H9 (cell line): ENCODE results near the gene LASP1NB.

Experiments used
- DNase-seq: peaks from one replicate; pipeline ENCODE4 v3.0.0-alpha.2; 2017
- H2AFZ ChIP-seq: one replicate; pipeline ENCODE4 v1.6.1; 2013; ENCODE audit warnings: mild to moderate bottlenecking, low read length, control low read depth, moderate library complexity
- H2AK5ac ChIP-seq: 2 replicates; pipeline ENCODE4 v1.6.1; 2013; ENCODE audit warnings: low read length, control low read depth, mixed read lengths; ENCODE audit not compliant: insufficient read length
- H2BK120ac ChIP-seq: one replicate; pipeline ENCODE4 v1.6.1; 2013; ENCODE audit warnings: low read depth, mild to moderate bottlenecking, low read length, control low read depth, inconsistent platforms; ENCODE audit not compliant: poor library complexity, severe bottlenecking
- H2BK12ac ChIP-seq: 2 replicates; pipeline ENCODE4 v1.6.1; 2013; ENCODE audit warnings: low read length, control low read depth, mixed read lengths, low read depth; ENCODE audit not compliant: insufficient read length
- H2BK15ac ChIP-seq: 2 replicates; pipeline ENCODE4 v1.6.1; 2013; ENCODE audit warnings: low read depth, low read length, control low read depth
- H2BK20ac ChIP-seq: one replicate; pipeline ENCODE4 v1.6.1; 2013; ENCODE audit warnings: low read depth, mild to moderate bottlenecking, low read length, control low read depth, inconsistent platforms; ENCODE audit not compliant: poor library complexity, severe bottlenecking
- H2BK5ac ChIP-seq: 2 replicates; pipeline ENCODE4 v1.6.1; 2013; ENCODE audit warnings: low read length, control low read depth, mixed read lengths; ENCODE audit not compliant: insufficient read length
- H3K14ac ChIP-seq: 2 replicates; pipeline ENCODE4 v1.6.1; 2013; ENCODE audit warnings: low read length, control low read depth; ENCODE audit not compliant: insufficient read depth
- H3K18ac ChIP-seq: 2 replicates; pipeline ENCODE4 v1.6.1; 2013; ENCODE audit warnings: low read depth, mild to moderate bottlenecking, mixed read lengths, low read length, control low read depth; ENCODE audit not compliant: insufficient read length
- H3K23ac ChIP-seq: 2 replicates; pipeline ENCODE4 v1.6.1; 2013; ENCODE audit warnings: low read length, control low read depth, mixed read lengths, low read depth; ENCODE audit not compliant: insufficient read length
- H3K23me2 ChIP-seq: 2 replicates; pipeline ENCODE4 v1.6.1; 2013; ENCODE audit warnings: low read depth, mild to moderate bottlenecking, mixed read lengths, low read length, control low read depth; ENCODE audit not compliant: insufficient read length, poor library complexity, severe bottlenecking
- H3K27ac ChIP-seq: 2 replicates; pipeline ENCODE4 v1.5.1; 2013; ENCODE audit warnings: low read length, control low read depth, mixed read lengths, low read depth; ENCODE audit not compliant: insufficient read length
- H3K27me3 ChIP-seq: 2 replicates; pipeline ENCODE4 v1.6.1; 2013; ENCODE audit warnings: low read length, control low read depth, inconsistent platforms; ENCODE audit not compliant: insufficient read depth
- H3K4ac ChIP-seq: 2 replicates; pipeline ENCODE4 v1.6.1; 2013; ENCODE audit warnings: low read depth, mild to moderate bottlenecking, control low read depth, inconsistent platforms, low read length, moderate library complexity
- H3K4me1 ChIP-seq: 2 replicates; pipeline ENCODE4 v1.6.1; 2013; ENCODE audit warnings: low read length, control low read depth, inconsistent platforms; ENCODE audit not compliant: insufficient read depth
- H3K4me2 ChIP-seq: 2 replicates; pipeline ENCODE4 v1.6.1; 2013; ENCODE audit warnings: low read length, control low read depth, mixed read lengths; ENCODE audit not compliant: insufficient read length, insufficient read depth
- H3K56ac ChIP-seq: 2 replicates; pipeline ENCODE4 v1.6.1; 2013; ENCODE audit warnings: low read depth, mild to moderate bottlenecking, mixed read lengths, low read length, control low read depth; ENCODE audit not compliant: insufficient read length
- H3K79me1 ChIP-seq: 2 replicates; pipeline ENCODE4 v1.6.1; 2013; ENCODE audit warnings: low read depth, mild to moderate bottlenecking, moderate library complexity, low read length, control low read depth, inconsistent platforms; ENCODE audit not compliant: insufficient read depth, poor library complexity, severe bottlenecking
- H3K79me2 ChIP-seq: 2 replicates; pipeline ENCODE4 v1.6.1; 2013; ENCODE audit warnings: low read length, control low read depth, inconsistent platforms; ENCODE audit not compliant: insufficient read depth
- H3K9ac ChIP-seq: 2 replicates; pipeline ENCODE4 v1.6.1; 2013; ENCODE audit warnings: low read length, control low read depth, mixed read lengths; ENCODE audit not compliant: insufficient read length; ENCODE audit errors: extremely low read depth
- H3K9me3 ChIP-seq: one replicate; pipeline ENCODE4 v1.6.1; 2013; ENCODE audit warnings: low read depth, low read length, inconsistent platforms; ENCODE audit not compliant: control insufficient read depth
- H3T11ph ChIP-seq: one replicate; pipeline ENCODE4 v1.6.1; 2013; ENCODE audit warnings: mild to moderate bottlenecking, low read length, control low read depth, inconsistent platforms
- H4K20me1 ChIP-seq: one replicate; pipeline ENCODE4 v1.6.1; 2013; ENCODE audit not compliant: control insufficient read depth, insufficient read length, insufficient read depth
- H4K5ac ChIP-seq: 2 replicates; pipeline ENCODE4 v1.6.1; 2013; ENCODE audit warnings: low read depth, mild to moderate bottlenecking, mixed read lengths, low read length, control low read depth; ENCODE audit not compliant: insufficient read length
- H4K8ac ChIP-seq: replicated peaks from 2 replicates; pipeline ENCODE4 v1.6.1; 2013; ENCODE audit warnings: low read length, control low read depth, mixed read lengths, low read depth; ENCODE audit not compliant: insufficient read length
- H4K91ac ChIP-seq: 2 replicates; pipeline ENCODE4 v1.6.1; 2013; ENCODE audit warnings: low read depth, mild to moderate bottlenecking, moderate library complexity, mixed read lengths, low read length, control low read depth; ENCODE audit not compliant: insufficient read length
- H3K27ac Mint-ChIP-seq, 3 experiments: 2 replicates in 2 of 3; 3 replicates in 1 of 3; pipeline ENCODE4 v1.8.0; 2020 to 2021; ENCODE audit warnings: mixed read lengths in 3 of 3, mild to moderate bottlenecking in 1 of 3, moderate library complexity in 1 of 3
- H3K27me3 Mint-ChIP-seq: 2 replicates; pipeline ENCODE4 v1.8.0; 2021; ENCODE audit warnings: low read depth, mild to moderate bottlenecking, moderate library complexity, mixed read lengths
- H3K36me3 Mint-ChIP-seq, 3 experiments: 2 replicates in 2 of 3; 3 replicates in 1 of 3; pipeline ENCODE4 v1.8.0; 2020 to 2021; ENCODE audit warnings: low read depth in 3 of 3, mixed read lengths in 3 of 3; ENCODE audit not compliant: insufficient read depth in 1 of 3
- H3K4me1 Mint-ChIP-seq, 2 experiments: 2 replicates each; pipeline ENCODE4 v1.8.0; 2020; ENCODE audit warnings: mixed read lengths in 2 of 2
- H3K4me3 Mint-ChIP-seq, 2 experiments: 2 replicates in 1 of 2; 3 replicates in 1 of 2; pipeline ENCODE4 v1.8.0; 2020 to 2021; ENCODE audit warnings: mild to moderate bottlenecking in 2 of 2, mixed read lengths in 2 of 2, moderate library complexity in 1 of 2
- H3K9me3 Mint-ChIP-seq, 2 experiments: 2 replicates in 1 of 2; 3 replicates in 1 of 2; pipeline ENCODE4 v1.8.0; 2020; ENCODE audit warnings: mild to moderate bottlenecking in 2 of 2, mixed read lengths in 2 of 2, moderate library complexity in 1 of 2
- CTCF ChIP-seq: fragments of 200-600 bp; sonication (generic); conservative IDR thresholded peaks from 3 replicates; pipeline ENCODE4 v1.8.0; 2021; ENCODE audit warnings: antibody characterized with exemption, mild to moderate bottlenecking
- WGBS: extraction: QIAGEN DNeasy Blood & Tissue Kit; methylation state at CpG from one replicate; pipeline ENCODE4 v1.1.7; 2013; ENCODE audit warnings: missing lambda C conversion rate, low lambda C conversion rate, mixed read lengths; ENCODE audit not compliant: insufficient read length; ENCODE audit errors: extremely low coverage; 5-methylcytosine and 5-hydroxymethylcytosine counted together

LASP1NB gene

GRCh38 chr17:38891441-38891840, 34.0 kb upstream of the LASP1NB start:
- Mint-ChIP-seq H3K27ac (peak overlapping the region in 2 of 3 experiments; percentile 84 to 85; a peak in 4 of 7 replicates), H3K27me3 (no peaks in the 10 kb centered on the region), H3K9me3 (no peaks in the 10 kb centered on the region), H3K4me3 (no peak overlapping the region), H3K4me1 (peaks cover 10 to 21% of the 10 kb centered on the region in 2 experiments), H3K36me3 (peaks cover 2 to 47% (median 40%) of the 10 kb centered on the region in 3 experiments; a peak in 5 of 7 replicates)
- no peak for DNase-seq
- Histone ChIP-seq H3K56ac (no peak overlapping the region), H2BK20ac (no peak overlapping the region), H2BK15ac (no peak overlapping the region), H3K9ac (no peak overlapping the region), H3K4me1 (no peaks in the 10 kb centered on the region), H2BK12ac (no peak overlapping the region), H4K20me1 (peaks cover 2% of the 10 kb centered on the region), H3K79me2 (peaks cover 2% of the 10 kb centered on the region; the same call in 1 of the 2 replicates), H2BK5ac (no peak overlapping the region), H3K4me2 (no peak overlapping the region), H3K27ac (no peak overlapping the region), H3K14ac (no peak overlapping the region), H2BK120ac (no peak overlapping the region), H3K4ac (no peak overlapping the region), H3T11ph (no peak overlapping the region), H4K91ac (no peak overlapping the region), H3K23ac (no peak overlapping the region), H3K18ac (no peak overlapping the region), H4K8ac (no peak overlapping the region), H4K5ac (no peak overlapping the region), H2AK5ac (no peak overlapping the region), H3K79me1 (no peaks in the 10 kb centered on the region), H3K9me3 (no peaks in the 10 kb centered on the region), H3K23me2 (no peaks in the 10 kb centered on the region), H2AFZ (no peak overlapping the region), H3K27me3 (no peaks in the 10 kb centered on the region)
- no peak for TF ChIP-seq CTCF
- WGBS, result no CpG with 5 or more reads among the region's 8 CpGs
